CMK (cell line): ENCODE data around the gene ACTR3.

Source experiments
- DNase-seq: peaks from one replicate; pipeline ENCODE4 v3.0.0-alpha.2; 2010; ENCODE audit warnings: low read depth

The ACTR3 gene

DNA sequence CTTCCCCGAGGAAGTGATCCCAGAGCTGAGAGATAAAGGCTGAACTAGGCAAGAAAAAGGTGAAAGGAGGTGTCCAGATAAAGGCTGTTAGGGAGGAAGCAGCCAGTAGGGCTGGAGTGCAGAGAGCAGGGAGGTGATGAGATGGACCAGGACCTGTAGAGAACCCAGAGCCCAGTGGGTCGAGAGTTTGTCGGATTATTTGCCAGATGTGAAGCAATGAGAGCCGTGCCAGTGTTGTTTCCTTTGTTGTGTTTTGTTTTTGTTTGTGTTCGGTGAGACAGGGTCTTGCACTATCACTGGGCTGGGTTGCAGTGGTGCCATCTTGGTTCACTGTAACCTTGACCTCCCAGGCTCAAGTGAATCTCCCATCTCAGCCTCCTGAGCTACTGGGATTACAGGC lies 111.3 kb downstream of the ACTR3 start:
- DNase-seq = no peak

GRCh38 chr2:114001937-114002336 lies 112.0 kb downstream of the ACTR3 start:
- no peak for DNase-seq

DNA sequence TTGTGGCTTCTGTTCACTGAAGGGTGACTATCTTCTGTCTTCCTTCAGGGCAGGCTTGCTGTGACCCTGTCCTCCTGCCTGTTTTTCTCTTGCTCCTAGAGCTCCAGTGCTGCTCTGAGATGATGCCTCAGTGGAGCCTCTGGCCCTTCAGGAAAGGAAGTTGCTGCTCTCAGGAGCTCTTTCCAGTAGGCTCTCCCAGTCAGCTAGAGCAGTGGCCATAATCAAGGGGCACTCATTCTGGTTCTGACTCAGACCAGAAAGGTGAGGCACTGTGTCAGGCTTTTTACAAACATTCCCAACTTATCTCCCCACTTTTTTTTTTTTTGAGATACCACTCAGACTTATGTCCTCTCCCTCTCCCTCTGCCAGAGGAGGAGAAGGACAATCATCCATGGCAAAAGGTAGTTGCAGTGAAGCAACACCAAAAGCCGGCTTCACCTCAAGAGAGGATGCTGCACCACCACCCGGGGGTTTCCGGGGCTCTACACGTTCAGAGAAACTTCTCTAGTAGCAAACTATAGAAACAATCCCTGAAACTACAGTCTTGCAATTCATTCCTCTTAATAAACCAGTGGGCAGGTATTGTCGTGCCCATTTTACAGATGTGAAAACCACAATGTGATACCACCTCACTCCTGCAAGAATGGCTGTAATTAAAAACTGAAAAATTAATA lies 115.4 kb downstream of the ACTR3 start:
- DNase-seq = no peak

GRCh38 chr2:114006460-114006859 lies 116.6 kb downstream of the ACTR3 start:
- no peak for DNase-seq

DNA sequence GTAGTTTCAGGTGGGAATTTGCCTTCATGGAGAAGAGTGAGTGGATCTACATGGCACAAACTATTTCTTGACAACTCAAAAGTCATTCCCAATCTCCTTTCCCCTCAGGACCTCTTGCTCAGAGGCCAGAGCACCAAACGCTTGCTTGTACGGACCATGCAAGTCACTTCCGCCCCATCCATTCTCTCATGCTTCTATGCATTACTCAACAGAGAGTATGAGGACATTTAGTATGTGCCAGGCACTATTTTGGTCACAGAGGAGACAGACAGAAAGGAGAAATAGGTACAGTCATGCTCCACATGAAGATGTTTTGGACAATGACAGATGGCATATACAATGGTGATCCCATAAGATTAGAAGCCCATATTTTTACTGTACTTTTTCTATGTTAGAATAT lies 117.5 kb downstream of the ACTR3 start:
- no peak for DNase-seq

DNA sequence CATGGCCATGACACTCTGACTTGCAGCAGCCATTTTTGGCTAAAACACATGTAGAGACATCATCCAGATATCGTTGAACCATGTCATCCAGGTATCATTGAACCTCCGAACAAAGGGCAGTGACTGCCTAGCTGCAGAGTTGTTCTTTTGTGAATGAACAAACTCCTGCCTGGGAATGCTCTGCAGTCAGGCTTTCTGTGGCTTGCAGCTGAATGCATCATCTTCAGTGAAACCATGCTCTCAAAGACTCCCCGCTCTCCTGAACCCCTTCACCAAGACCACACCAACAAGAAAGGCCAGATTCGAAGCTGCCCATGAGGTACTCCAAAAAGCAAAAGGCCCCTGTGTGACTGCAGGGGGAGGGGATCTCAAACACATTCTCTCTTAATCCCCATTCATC lies 118.8 kb downstream of the ACTR3 start:
- no peak for DNase-seq

GRCh38 chr2:114009205-114009944 lies 119.5 kb downstream of the ACTR3 start:
- no peak for DNase-seq

DNA sequence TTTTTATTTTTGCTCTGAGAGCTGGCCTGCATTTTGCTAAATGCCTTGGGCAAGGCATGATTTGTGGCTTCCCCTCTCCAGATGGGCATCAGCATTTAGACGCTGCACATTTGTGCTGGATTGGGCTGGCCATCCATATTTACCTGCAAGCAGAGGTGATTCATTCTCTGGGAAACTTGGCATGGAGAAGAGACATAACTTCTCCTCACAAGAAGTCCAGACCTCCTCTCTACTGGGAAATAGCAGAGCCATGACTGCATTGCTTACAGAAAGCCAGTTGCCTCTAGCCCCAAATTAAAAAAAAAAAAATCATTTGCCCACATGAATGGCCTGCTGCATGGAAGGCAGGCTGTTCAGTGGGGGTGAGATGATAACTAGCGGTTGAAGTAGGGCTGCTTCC lies 120.1 kb downstream of the ACTR3 start:
- no peak for DNase-seq

- no peak for DNase-seq
Measured at GRCh38 chr2:114011713-114012112, 121.8 kb downstream of the ACTR3 start.
